Astrocyte (in vitro differentiated cells and primary cell): ENCODE results near the gene KIF1A. TPM values are rescaled to one million over a fixed set of nuclear protein-coding genes. Genes with fewer than 3 reads are reported as not detected.

ENCODE experiments used
- DNase-seq: peaks from one replicate; pipeline ENCODE4 v3.0.0-alpha.2; 2010; ENCODE audit warnings: low read depth
- FAIRE-seq: peaks from 2 replicates; lab custom pipeline; 2011; peaks lifted over from hg19 to GRCh38; lab: Jason Lieb, UNC
- H2AFZ ChIP-seq: 2 replicates; pipeline ENCODE4 v1.6.0; 2012; ENCODE audit warnings: low read depth, low read length, inconsistent platforms
- H3K27ac ChIP-seq: 2 replicates; pipeline ENCODE4 v1.5.1; 2011; ENCODE audit warnings: low read depth, low read length, inconsistent platforms
- H3K27me3 ChIP-seq: 2 replicates; pipeline ENCODE4 v1.6.0; 2011; ENCODE audit warnings: low read length, inconsistent platforms; ENCODE audit not compliant: insufficient read depth
- H3K36me3 ChIP-seq: 2 replicates; pipeline ENCODE4 v1.5.1; 2011; ENCODE audit warnings: low read length, inconsistent platforms; ENCODE audit not compliant: insufficient read depth
- H3K4me1 ChIP-seq: 2 replicates; pipeline ENCODE4 v1.5.1; 2011; ENCODE audit warnings: low read length, inconsistent platforms; ENCODE audit not compliant: insufficient read depth
- H3K4me2 ChIP-seq: 2 replicates; pipeline ENCODE4 v1.6.0; 2012; ENCODE audit warnings: low read length, inconsistent platforms
- H3K4me3 ChIP-seq: 2 replicates; pipeline ENCODE4 v1.5.1; 2011; ENCODE audit warnings: low read depth, mild to moderate bottlenecking, low read length, inconsistent platforms; ENCODE audit not compliant: insufficient read depth
- H3K79me2 ChIP-seq: 2 replicates; pipeline ENCODE4 v1.6.0; 2012; ENCODE audit warnings: mild to moderate bottlenecking, low read length, inconsistent platforms; ENCODE audit not compliant: insufficient read depth
- H3K9ac ChIP-seq: 2 replicates; pipeline ENCODE4 v1.6.0; 2012; ENCODE audit warnings: mild to moderate bottlenecking, low read length, inconsistent platforms
- H3K9me3 ChIP-seq: 2 replicates; pipeline ENCODE4 v1.5.1; 2012; ENCODE audit warnings: low read depth, mild to moderate bottlenecking, low read length, inconsistent platforms; ENCODE audit not compliant: insufficient read depth
- H4K20me1 ChIP-seq: 2 replicates; pipeline ENCODE4 v1.6.0; 2012; ENCODE audit warnings: low read length, inconsistent platforms; ENCODE audit not compliant: insufficient read depth
- H3K27ac Mint-ChIP-seq: one replicate; pipeline ENCODE4 v1.8.0; 2021; ENCODE audit warnings: mild to moderate bottlenecking, mixed read lengths; ENCODE audit not compliant: unreplicated experiment
- H3K27me3 Mint-ChIP-seq: one replicate; pipeline ENCODE4 v1.8.0; 2021; ENCODE audit warnings: low read depth, mixed read lengths; ENCODE audit not compliant: unreplicated experiment
- H3K36me3 Mint-ChIP-seq: one replicate; pipeline ENCODE4 v1.8.0; 2021; ENCODE audit warnings: low read depth, mixed read lengths; ENCODE audit not compliant: unreplicated experiment
- H3K4me1 Mint-ChIP-seq: one replicate; pipeline ENCODE4 v1.8.0; 2021; ENCODE audit warnings: low read depth, mixed read lengths; ENCODE audit not compliant: unreplicated experiment
- H3K4me3 Mint-ChIP-seq: one replicate; pipeline ENCODE4 v1.8.0; 2021; ENCODE audit warnings: mild to moderate bottlenecking, moderate library complexity, mixed read lengths; ENCODE audit not compliant: unreplicated experiment
- H3K9me3 Mint-ChIP-seq: one replicate; pipeline ENCODE4 v1.8.0; 2021; ENCODE audit warnings: mild to moderate bottlenecking, mixed read lengths; ENCODE audit not compliant: unreplicated experiment
- EZH2 ChIP-seq: IDR thresholded peaks from 2 replicates; pipeline ENCODE4 v1.6.1; 2012; ENCODE audit warnings: mild to moderate bottlenecking, low read length, inconsistent platforms; ENCODE audit not compliant: insufficient read depth
- total RNA-seq: library from RNA; stranded (reverse); gene quantifications from 2 replicates; pipeline ENCODE4 v1.2.1, GENCODE V29; 2021
- TF ChIP-seq, protein P1 (sequence below): IDR thresholded peaks from 2 replicates; pipeline ENCODE4 v1.5.1; 2011; ENCODE audit warnings: low read depth, mild to moderate bottlenecking, inconsistent platforms, low read length, moderate library complexity; ENCODE audit not compliant: insufficient read depth

KIF1A gene
- total RNA-seq, 1 donor from 2014 or later: 51.2 TPM

- Histone ChIP-seq H4K20me1 (no peaks in the 10 kb centered on the region), H3K79me2 (no peaks in the 10 kb centered on the region), H3K4me1 (no peaks in the 10 kb centered on the region), H3K4me3 (no peak overlapping the region), H3K27ac (no peak overlapping the region), H3K4me2 (no peak overlapping the region), H3K9ac (no peak overlapping the region), H3K9me3 (peaks cover 5% of the 10 kb centered on the region), H3K27me3 (peaks cover 56% of the 10 kb centered on the region), H2AFZ (no peak overlapping the region), H3K36me3 (no peaks in the 10 kb centered on the region)
- H3K4me1 Mint-ChIP-seq: no peaks in the 10 kb centered on the region
- DNase-seq (no peak), FAIRE-seq (no peak)
- no peak overlapping the region for H3K27ac Mint-ChIP-seq
- no peak overlapping the region for H3K4me3 Mint-ChIP-seq
- TF ChIP-seq, protein P1, sequence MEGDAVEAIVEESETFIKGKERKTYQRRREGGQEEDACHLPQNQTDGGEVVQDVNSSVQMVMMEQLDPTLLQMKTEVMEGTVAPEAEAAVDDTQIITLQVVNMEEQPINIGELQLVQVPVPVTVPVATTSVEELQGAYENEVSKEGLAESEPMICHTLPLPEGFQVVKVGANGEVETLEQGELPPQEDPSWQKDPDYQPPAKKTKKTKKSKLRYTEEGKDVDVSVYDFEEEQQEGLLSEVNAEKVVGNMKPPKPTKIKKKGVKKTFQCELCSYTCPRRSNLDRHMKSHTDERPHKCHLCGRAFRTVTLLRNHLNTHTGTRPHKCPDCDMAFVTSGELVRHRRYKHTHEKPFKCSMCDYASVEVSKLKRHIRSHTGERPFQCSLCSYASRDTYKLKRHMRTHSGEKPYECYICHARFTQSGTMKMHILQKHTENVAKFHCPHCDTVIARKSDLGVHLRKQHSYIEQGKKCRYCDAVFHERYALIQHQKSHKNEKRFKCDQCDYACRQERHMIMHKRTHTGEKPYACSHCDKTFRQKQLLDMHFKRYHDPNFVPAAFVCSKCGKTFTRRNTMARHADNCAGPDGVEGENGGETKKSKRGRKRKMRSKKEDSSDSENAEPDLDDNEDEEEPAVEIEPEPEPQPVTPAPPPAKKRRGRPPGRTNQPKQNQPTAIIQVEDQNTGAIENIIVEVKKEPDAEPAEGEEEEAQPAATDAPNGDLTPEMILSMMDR: no peak
- no peak for TF ChIP-seq EZH2
- peaks cover 11% of the 10 kb centered on the region for H3K9me3 Mint-ChIP-seq
- H3K36me3 Mint-ChIP-seq: no peaks in the 10 kb centered on the region
- peaks cover 63% of the 10 kb centered on the region for H3K27me3 Mint-ChIP-seq
Measured at GRCh38 chr2:240823449-240824336, 3.7 kb upstream of the KIF1A start.

GRCh38 chr2:240822280-240822847, 2.3 kb upstream of the KIF1A start:
- H3K4me3 Mint-ChIP-seq: peak overlapping the region; percentile 51
- DNase-seq (no peak), FAIRE-seq (no peak)
- no peaks in the 10 kb centered on the region for H3K36me3 ChIP-seq
- peaks cover 5% of the 10 kb centered on the region for H3K9me3 ChIP-seq
- H3K9ac ChIP-seq: no peak overlapping the region
- H3K36me3 Mint-ChIP-seq: no peaks in the 10 kb centered on the region
- no peaks in the 10 kb centered on the region for H3K79me2 ChIP-seq
- H3K4me1 ChIP-seq: no peaks in the 10 kb centered on the region
- peaks cover 64% of the 10 kb centered on the region for H3K27me3 Mint-ChIP-seq
- peaks cover 60% of the 10 kb centered on the region for H3K27me3 ChIP-seq
- H3K27ac Mint-ChIP-seq: no peak overlapping the region
- no peaks in the 10 kb centered on the region for H3K4me1 Mint-ChIP-seq
- TF ChIP-seq EZH2: no peak
- TF ChIP-seq, protein P1: no peak
- H3K27ac ChIP-seq: no peak overlapping the region
- H4K20me1 ChIP-seq: no peaks in the 10 kb centered on the region
- H3K9me3 Mint-ChIP-seq: peaks cover 11% of the 10 kb centered on the region
- H3K4me3 ChIP-seq: no peak overlapping the region
- H3K4me2 ChIP-seq: no peak overlapping the region
- no peak overlapping the region for H2AFZ ChIP-seq
